Neural progenitor cell (in vitro differentiated cells): ENCODE measurements around the gene F7. TPM values are rescaled to one million over a fixed set of nuclear protein-coding genes. Genes with fewer than 3 reads are reported as not detected.
A peak's percentile ranks its signal among the peaks of the same experiment; 100 is the strongest.

ENCODE experiments used
- DNase-seq: peaks from one replicate; pipeline ENCODE4 v3.0.0-alpha.2; 2016; ENCODE audit warnings: low spot score
- H2AFZ ChIP-seq: fragments of 200-600 bp; sonication (generic); replicated peaks from 2 replicates; pipeline ENCODE4 v1.6.1; 2016; ENCODE audit warnings: antibody characterized with exemption
- H3F3A ChIP-seq: fragments of 200-600 bp; sonication (generic); 2 replicates; pipeline ENCODE4 v1.6.1; 2016; ENCODE audit warnings: antibody characterized with exemption, low read depth
- H3K27ac ChIP-seq: fragments of 200-600 bp; sonication (generic); 2 replicates; pipeline ENCODE4 v1.5.1; 2016; ENCODE audit warnings: mild to moderate bottlenecking
- H3K27me3 ChIP-seq: fragments of 200-600 bp; sonication (generic); 2 replicates; pipeline ENCODE4 v1.6.1; 2016; ENCODE audit warnings: mild to moderate bottlenecking, moderate library complexity
- H3K36me3 ChIP-seq: fragments of 200-600 bp; sonication (generic); 2 replicates; pipeline ENCODE4 v1.5.1; 2016
- H3K4me1 ChIP-seq: fragments of 200-600 bp; sonication (generic); 2 replicates; pipeline ENCODE4 v1.6.1; 2016; ENCODE audit warnings: mixed run types
- H3K4me2 ChIP-seq: fragments of 200-600 bp; sonication (generic); 2 replicates; pipeline ENCODE4 v1.6.1; 2016
- H3K4me3 ChIP-seq: fragments of 200-600 bp; sonication (generic); 2 replicates; pipeline ENCODE4 v1.5.1; 2016
- H3K79me2 ChIP-seq: fragments of 200-600 bp; sonication (generic); 2 replicates; pipeline ENCODE4 v1.6.1; 2016; ENCODE audit warnings: low read depth
- H3K9ac ChIP-seq: fragments of 200-600 bp; sonication (generic); 2 replicates; pipeline ENCODE4 v1.6.1; 2016
- H3K9me3 ChIP-seq: fragments of 200-600 bp; sonication (generic); 2 replicates; pipeline ENCODE4 v1.5.1; 2016; ENCODE audit warnings: low read depth
- H4K20me1 ChIP-seq: fragments of 200-600 bp; sonication (generic); 2 replicates; pipeline ENCODE4 v1.6.1; 2016; ENCODE audit warnings: low read depth
- H3K27ac Mint-ChIP-seq: 3 replicates; pipeline ENCODE4 v1.8.0; 2021; ENCODE audit warnings: mixed read lengths
- H3K27me3 Mint-ChIP-seq: 2 replicates; pipeline ENCODE4 v1.8.0; 2022; ENCODE audit warnings: low read depth, mild to moderate bottlenecking, inconsistent platforms, moderate library complexity, mixed read lengths; ENCODE audit not compliant: insufficient read depth
- H3K36me3 Mint-ChIP-seq: 3 replicates; pipeline ENCODE4 v1.8.0; 2021; ENCODE audit warnings: mixed read lengths
- H3K4me1 Mint-ChIP-seq: 3 replicates; pipeline ENCODE4 v1.8.0; 2021; ENCODE audit warnings: mixed read lengths
- H3K4me3 Mint-ChIP-seq: 3 replicates; pipeline ENCODE4 v1.8.0; 2021; ENCODE audit warnings: mild to moderate bottlenecking, moderate library complexity, mixed read lengths
- H3K9me3 Mint-ChIP-seq: 3 replicates; pipeline ENCODE4 v1.8.0; 2020; ENCODE audit warnings: mixed read lengths
- CTCF ChIP-seq: fragments of 200-600 bp; sonication (generic); IDR thresholded peaks from 2 replicates; pipeline ENCODE4 v1.5.1; 2017; ENCODE audit warnings: antibody characterized with exemption, mild to moderate bottlenecking
- EZH2 ChIP-seq: fragments of 200-600 bp; sonication (generic); IDR thresholded peaks from 2 replicates; pipeline ENCODE4 v1.6.1; 2017; ENCODE audit warnings: antibody characterized with exemption, mild to moderate bottlenecking, moderate library complexity
- EZH2phosphoT487 ChIP-seq: fragments of 200-600 bp; sonication (generic); IDR thresholded peaks from 2 replicates; pipeline ENCODE4 v1.6.1; 2017; ENCODE audit warnings: antibody characterized with exemption
- total RNA-seq: library from RNA; depleted of rRNA; stranded (reverse); fragments of >200 nt; gene quantifications from 2 replicates; pipeline ENCODE4 v1.2.3, GENCODE V29; 2015; ENCODE audit warnings: low replicate concordance

F7 gene
- total RNA-seq, 1 donor from 2014 or later = not detected

- Histone ChIP-seq H3K9me3 (no peaks in the 10 kb centered on the region), H3K27me3 (no peaks in the 10 kb centered on the region), H3K4me2 (no peak overlapping the region), H3K4me1 (peaks cover 10% of the 10 kb centered on the region), H3F3A (peaks cover 9% of the 10 kb centered on the region), H3K79me2 (no peaks in the 10 kb centered on the region), H3K27ac (no peak overlapping the region), H3K9ac (no peak overlapping the region), H3K4me3 (no peak overlapping the region), H4K20me1 (no peaks in the 10 kb centered on the region), H3K36me3 (no peaks in the 10 kb centered on the region), H2AFZ (no peak overlapping the region)
- peaks cover 21% of the 10 kb centered on the region for H3K4me1 Mint-ChIP-seq
- no peak overlapping the region for H3K4me3 Mint-ChIP-seq
- TF ChIP-seq CTCF (no peak), EZH2 (no peak), EZH2phosphoT487 (no peak)
- DNase-seq = no peak
- H3K36me3 Mint-ChIP-seq = no peaks in the 10 kb centered on the region
- H3K9me3 Mint-ChIP-seq = no peaks in the 10 kb centered on the region
- peaks cover 7% of the 10 kb centered on the region for H3K27me3 Mint-ChIP-seq
- no peak overlapping the region for H3K27ac Mint-ChIP-seq
These were observed 15.8 kb downstream of the F7 start for GRCh38 chr13:113121183-113121927.

- TF ChIP-seq CTCF (no peak), EZH2phosphoT487 (no peak), EZH2 (no peak)
- Histone ChIP-seq H3K4me3 (no peak overlapping the region), H3K4me1 (peaks cover 10% of the 10 kb centered on the region), H3K36me3 (no peaks in the 10 kb centered on the region), H3K4me2 (peak overlapping the region; percentile 63), H3K27me3 (no peaks in the 10 kb centered on the region), H3K9ac (no peak overlapping the region), H4K20me1 (no peaks in the 10 kb centered on the region), H3K79me2 (no peaks in the 10 kb centered on the region), H3F3A (peaks cover 9% of the 10 kb centered on the region), H2AFZ (peak overlapping the region; percentile 47), H3K9me3 (no peaks in the 10 kb centered on the region), H3K27ac (no peak overlapping the region)
- no peak for DNase-seq
- Mint-ChIP-seq H3K9me3 (no peaks in the 10 kb centered on the region), H3K27me3 (peaks cover 7% of the 10 kb centered on the region), H3K4me1 (peaks cover 21% of the 10 kb centered on the region), H3K4me3 (no peak overlapping the region), H3K27ac (no peak overlapping the region), H3K36me3 (no peaks in the 10 kb centered on the region)
These were observed 16.4 kb downstream of the F7 start for GRCh38 chr13:113121928-113122471.

- Mint-ChIP-seq H3K9me3 (no peaks in the 10 kb centered on the region), H3K27ac (peak within 1 kb of the TSS; percentile 30), H3K4me1 (peaks cover 21% of the 10 kb centered on the region), H3K36me3 (no peaks in the 10 kb centered on the region), H3K27me3 (peaks cover 6% of the 10 kb centered on the region), H3K4me3 (peak within 1 kb of the TSS; percentile 9)
- Histone ChIP-seq H3K9me3 (no peaks in the 10 kb centered on the region), H3K9ac (no peak within 1 kb of the TSS), H3K36me3 (no peaks in the 10 kb centered on the region), H3K4me3 (peak within 1 kb of the TSS; percentile 9), H3K27ac (no peak within 1 kb of the TSS), H3F3A (peaks cover 9% of the 10 kb centered on the region), H3K79me2 (no peaks in the 10 kb centered on the region), H2AFZ (peak within 1 kb of the TSS; percentile 47), H3K4me2 (peak within 1 kb of the TSS; percentile 63), H4K20me1 (no peaks in the 10 kb centered on the region), H3K27me3 (no peaks in the 10 kb centered on the region), H3K4me1 (peaks cover 11% of the 10 kb centered on the region)
- TF ChIP-seq EZH2 (no peak), CTCF (no peak), EZH2phosphoT487 (no peak)
- DNase-seq = peak; percentile 72
These were observed 17.1 kb downstream of the F7 start, which contains the start of gene F10 for GRCh38 chr13:113122550-113123225. Gene F10 (plus strand): TSS chr13:113122799. CDS start chr13:113122856, 57 bp downstream.
